ENCODE measurements around the gene CNTNAP2. TPM values are rescaled to one million over a fixed set of nuclear protein-coding genes. Genes with fewer than 3 reads are reported as not detected.

CNTNAP2 gene
- total RNA-seq, 1 donor from 2014 or later: 0.27 TPM

DNA sequence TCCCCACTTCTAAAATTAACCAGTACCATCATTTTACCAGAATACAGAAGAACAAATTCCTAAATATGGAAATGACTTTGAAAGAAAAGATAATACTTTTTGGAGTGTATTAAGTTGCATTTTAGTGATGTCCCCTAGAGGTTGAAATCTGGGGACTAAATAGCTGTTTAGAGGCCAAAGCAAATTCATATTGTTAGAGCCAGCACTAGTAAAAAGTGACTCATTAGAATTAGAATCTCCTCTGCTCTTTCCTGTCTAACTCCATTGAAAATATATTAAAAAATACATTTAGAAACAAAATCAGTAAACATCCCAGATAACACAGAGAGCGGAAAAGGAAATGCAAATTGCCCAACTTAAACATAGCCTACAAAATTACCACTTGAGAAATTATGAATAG, 1284.3 kb downstream of the CNTNAP2 start:
- no peaks in the 10 kb centered on the region for H3K36me3 Mint-ChIP-seq (ENCODE audit: low read depth)
- H3K9me3 Mint-ChIP-seq (ENCODE audit: low read depth): no peaks in the 10 kb centered on the region
- no peaks in the 10 kb centered on the region for H3K27me3 Mint-ChIP-seq (ENCODE audit: low read depth)
- TF ChIP-seq, protein P1, sequence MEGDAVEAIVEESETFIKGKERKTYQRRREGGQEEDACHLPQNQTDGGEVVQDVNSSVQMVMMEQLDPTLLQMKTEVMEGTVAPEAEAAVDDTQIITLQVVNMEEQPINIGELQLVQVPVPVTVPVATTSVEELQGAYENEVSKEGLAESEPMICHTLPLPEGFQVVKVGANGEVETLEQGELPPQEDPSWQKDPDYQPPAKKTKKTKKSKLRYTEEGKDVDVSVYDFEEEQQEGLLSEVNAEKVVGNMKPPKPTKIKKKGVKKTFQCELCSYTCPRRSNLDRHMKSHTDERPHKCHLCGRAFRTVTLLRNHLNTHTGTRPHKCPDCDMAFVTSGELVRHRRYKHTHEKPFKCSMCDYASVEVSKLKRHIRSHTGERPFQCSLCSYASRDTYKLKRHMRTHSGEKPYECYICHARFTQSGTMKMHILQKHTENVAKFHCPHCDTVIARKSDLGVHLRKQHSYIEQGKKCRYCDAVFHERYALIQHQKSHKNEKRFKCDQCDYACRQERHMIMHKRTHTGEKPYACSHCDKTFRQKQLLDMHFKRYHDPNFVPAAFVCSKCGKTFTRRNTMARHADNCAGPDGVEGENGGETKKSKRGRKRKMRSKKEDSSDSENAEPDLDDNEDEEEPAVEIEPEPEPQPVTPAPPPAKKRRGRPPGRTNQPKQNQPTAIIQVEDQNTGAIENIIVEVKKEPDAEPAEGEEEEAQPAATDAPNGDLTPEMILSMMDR (IDR thresholded peaks at IDR 0.05): no peak
- H3K4me3 Mint-ChIP-seq (ENCODE audit: unreplicated experiment): no peak overlapping the region
- DNase-seq (ENCODE audit: low spot score): no peak
- H3K27ac Mint-ChIP-seq (ENCODE audit: unreplicated experiment): no peak overlapping the region
- peaks cover 16% of the 10 kb centered on the region for H3K4me1 Mint-ChIP-seq (ENCODE audit: low read depth)

DNA sequence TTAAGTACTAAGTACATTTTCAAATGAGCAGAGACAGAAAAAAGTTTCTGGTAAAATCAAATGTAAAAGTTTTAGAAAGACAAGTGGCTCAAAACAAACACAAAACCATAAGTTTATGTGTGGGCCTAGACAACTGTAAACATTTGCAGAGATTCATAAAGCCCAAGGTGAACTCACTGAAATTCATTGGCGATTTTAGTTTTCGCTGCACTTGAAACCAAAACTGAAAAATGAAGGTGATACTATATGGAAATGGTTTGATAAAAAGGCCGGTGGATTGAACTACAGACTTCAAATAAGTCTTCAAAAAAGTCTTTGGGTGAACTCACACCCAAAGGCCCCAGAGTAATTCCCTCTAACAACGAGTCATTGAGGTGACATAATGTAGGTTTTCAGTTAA, 1289.0 kb downstream of the CNTNAP2 start:
- H3K27me3 Mint-ChIP-seq (ENCODE audit: low read depth): no peaks in the 10 kb centered on the region

DNA sequence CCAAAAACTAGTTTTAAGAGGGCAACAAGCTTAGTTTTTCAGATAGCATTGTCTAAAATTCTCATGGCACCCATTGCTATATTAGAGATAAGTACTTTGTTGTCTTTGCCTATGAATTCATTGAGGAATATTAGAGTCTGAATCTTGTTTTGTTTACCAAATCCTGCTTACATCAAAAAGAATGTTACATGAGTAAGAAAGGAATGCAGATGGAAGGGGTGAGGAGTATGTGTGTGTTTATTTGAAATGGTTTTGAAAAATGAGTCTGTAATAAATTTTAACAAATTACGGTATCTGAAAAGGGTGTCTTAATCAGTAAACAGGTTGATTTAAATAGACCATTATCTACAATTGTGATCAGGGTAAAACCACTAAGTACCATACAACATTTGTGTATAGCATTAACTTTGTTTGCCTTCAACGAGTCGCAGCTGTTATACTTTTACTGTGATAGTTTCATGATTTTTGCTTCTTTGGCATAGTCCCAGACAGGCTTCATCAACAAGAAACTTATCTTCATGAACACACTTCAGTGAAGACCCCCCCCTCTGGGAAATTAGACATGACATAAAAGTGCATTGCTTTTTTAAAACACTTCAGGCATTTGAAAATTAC, 1290.0 kb downstream of the CNTNAP2 start:
- DNase-seq (ENCODE audit: low spot score): no peak
- H3K36me3 Mint-ChIP-seq (ENCODE audit: low read depth): peaks cover 2% of the 10 kb centered on the region

More for the DNA sequence above, 1289.0 kb downstream of the CNTNAP2 start:
- Mint-ChIP-seq H3K27ac (ENCODE audit: unreplicated experiment) (no peak overlapping the region), H3K9me3 (ENCODE audit: low read depth) (peaks cover 11% of the 10 kb centered on the region), H3K4me3 (ENCODE audit: unreplicated experiment) (no peak overlapping the region), H3K36me3 (ENCODE audit: low read depth) (peaks cover 2% of the 10 kb centered on the region), H3K4me1 (ENCODE audit: low read depth) (peaks cover 21% of the 10 kb centered on the region)
- no peak for DNase-seq (ENCODE audit: low spot score)
- TF ChIP-seq, protein P1 (IDR thresholded peaks at IDR 0.05): no peak

DNA sequence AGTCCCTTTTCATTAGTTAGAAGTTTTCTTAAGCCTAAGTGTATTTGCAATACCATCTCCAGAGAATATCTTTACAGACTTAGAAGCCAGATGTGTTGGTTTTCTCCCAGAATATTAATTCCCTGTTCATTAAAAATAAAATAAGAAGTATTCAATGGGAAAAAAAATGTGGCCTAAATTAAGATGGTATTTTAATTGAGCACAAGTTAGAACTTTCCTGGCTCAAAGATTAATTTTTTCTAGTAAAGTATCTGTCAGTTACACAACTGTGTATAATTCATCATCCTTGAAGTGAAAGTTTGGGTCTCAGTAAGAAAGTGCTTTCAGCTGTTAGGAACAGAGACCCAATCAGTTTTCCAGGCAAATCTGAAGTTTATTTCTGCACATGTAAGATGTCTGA, 1294.5 kb downstream of the CNTNAP2 start:
- TF ChIP-seq, protein P1 (IDR thresholded peaks at IDR 0.05): no peak
- no peak overlapping the region for H3K4me3 Mint-ChIP-seq (ENCODE audit: unreplicated experiment)
- H3K27ac Mint-ChIP-seq (ENCODE audit: unreplicated experiment): peak overlapping the region; percentile 38
- peaks cover 11% of the 10 kb centered on the region for H3K9me3 Mint-ChIP-seq (ENCODE audit: low read depth)
- no peak for DNase-seq (ENCODE audit: low spot score)
- H3K27me3 Mint-ChIP-seq (ENCODE audit: low read depth): no peaks in the 10 kb centered on the region
- peaks cover 4% of the 10 kb centered on the region for H3K36me3 Mint-ChIP-seq (ENCODE audit: low read depth)
- peaks cover 51% of the 10 kb centered on the region for H3K4me1 Mint-ChIP-seq (ENCODE audit: low read depth)

More for the DNA sequence above, 1290.0 kb downstream of the CNTNAP2 start:
- Mint-ChIP-seq H3K27ac (ENCODE audit: unreplicated experiment) (no peak overlapping the region), H3K9me3 (ENCODE audit: low read depth) (peaks cover 11% of the 10 kb centered on the region), H3K27me3 (ENCODE audit: low read depth) (no peaks in the 10 kb centered on the region), H3K4me3 (ENCODE audit: unreplicated experiment) (no peak overlapping the region), H3K4me1 (ENCODE audit: low read depth) (peaks cover 25% of the 10 kb centered on the region)
- TF ChIP-seq, protein P1 (IDR thresholded peaks at IDR 0.05): no peak

DNA sequence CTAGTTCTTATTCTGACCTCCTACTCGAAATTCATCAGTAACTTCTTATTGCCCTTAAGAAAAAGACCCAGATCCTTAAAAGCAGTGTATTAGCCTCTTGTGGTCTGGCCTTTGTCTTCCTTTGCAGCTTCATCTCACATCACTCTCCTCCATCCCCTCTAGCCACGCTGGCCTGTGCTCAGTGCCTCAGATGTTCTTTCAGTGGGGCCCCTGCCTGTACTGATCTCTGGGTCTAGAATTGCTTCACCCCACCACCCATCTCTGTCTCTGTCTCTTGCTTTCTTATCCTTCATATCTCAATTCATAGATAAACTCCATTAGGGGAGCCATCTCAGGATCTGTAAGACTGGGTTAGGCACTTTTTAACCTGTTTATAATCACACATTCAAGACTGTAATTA, 1295.5 kb downstream of the CNTNAP2 start:
- Mint-ChIP-seq H3K4me1 (ENCODE audit: low read depth) (peaks cover 47% of the 10 kb centered on the region), H3K9me3 (ENCODE audit: low read depth) (peaks cover 11% of the 10 kb centered on the region), H3K4me3 (ENCODE audit: unreplicated experiment) (no peak overlapping the region), H3K27ac (ENCODE audit: unreplicated experiment) (peak overlapping the region; percentile 84), H3K27me3 (ENCODE audit: low read depth) (no peaks in the 10 kb centered on the region), H3K36me3 (ENCODE audit: low read depth) (peaks cover 4% of the 10 kb centered on the region)
- no peak for DNase-seq (ENCODE audit: low spot score)
- TF ChIP-seq, protein P1 (IDR thresholded peaks at IDR 0.05): no peak
